Neural cell (in vitro differentiated cells): ENCODE measurements around the gene WDR4. TPM values are rescaled to one million over a fixed set of nuclear protein-coding genes. Genes with fewer than 3 reads are reported as not detected.
"Not testable (repeated sequence)": the region's sequence is repeated elsewhere in the genome, so short reads cannot be mapped to it uniquely, and the experiment has no call there.

Experiments
- H2AFZ ChIP-seq: fragments of 200-600, 300-800 bp; sonication (generic), shearing (Covaris generic); 2 replicates; pipeline ENCODE4 v1.6.0; 2014; ENCODE audit warnings: low read depth, mild to moderate bottlenecking, antibody characterized with exemption, low read length, moderate library complexity
- H3F3A ChIP-seq: fragments of 200-600 bp; shearing (Covaris generic); 2 replicates; pipeline ENCODE4 v1.6.1; 2016; ENCODE audit warnings: mild to moderate bottlenecking, moderate library complexity, mixed read lengths, antibody characterized with exemption, low read length; ENCODE audit not compliant: insufficient read depth, poor library complexity, severe bottlenecking
- H3K27ac ChIP-seq: fragments of 200-600, 300-800 bp; sonication (generic), shearing (Covaris generic); 2 replicates; pipeline ENCODE4 v1.5.1; 2014; ENCODE audit warnings: mild to moderate bottlenecking, low read length, moderate library complexity
- H3K27me3 ChIP-seq: fragments of 300-800, 200-600 bp; sonication (generic), shearing (Covaris generic); 2 replicates; pipeline ENCODE4 v1.6.0; 2014; ENCODE audit warnings: mild to moderate bottlenecking, low read depth, low read length, moderate library complexity; ENCODE audit not compliant: insufficient read depth
- H3K36me3 ChIP-seq: fragments of 300-800, 200-600 bp; sonication (generic), shearing (Covaris generic); 2 replicates; pipeline ENCODE4 v1.5.1; 2014; ENCODE audit warnings: mild to moderate bottlenecking, antibody characterized with exemption, low read length, moderate library complexity; ENCODE audit not compliant: insufficient read depth
- H3K4me2 ChIP-seq: fragments of 300-800, 200-600 bp; sonication (generic), shearing (Covaris generic); 2 replicates; pipeline ENCODE4 v1.6.0; 2014; ENCODE audit warnings: mild to moderate bottlenecking, low read length
- H3K4me3 ChIP-seq: fragments of 300-800, 200-600 bp; sonication (generic), shearing (Covaris generic); 2 replicates; pipeline ENCODE4 v1.5.1; 2014; ENCODE audit warnings: mild to moderate bottlenecking, low read length, moderate library complexity
- H3K79me2 ChIP-seq: fragments of 200-600 bp; shearing (Covaris generic); replicated peaks from 2 replicates; pipeline ENCODE4 v1.6.0; 2014; ENCODE audit warnings: mild to moderate bottlenecking, low read length, moderate library complexity; ENCODE audit not compliant: insufficient read depth
- H3K9ac ChIP-seq: fragments of 300-800, 200-600 bp; sonication (generic), shearing (Covaris generic); 2 replicates; pipeline ENCODE4 v1.6.1; 2016; ENCODE audit warnings: mild to moderate bottlenecking, low read length, mixed read lengths
- H3K9me2 ChIP-seq: fragments of 200-600 bp; shearing (Covaris generic); 2 replicates; pipeline ENCODE4 v1.6.1; 2016; ENCODE audit warnings: mild to moderate bottlenecking, low read length, mixed read lengths; ENCODE audit not compliant: insufficient read depth
- H3K9me3 ChIP-seq: fragments of 200-600, 300-800 bp; sonication (generic), shearing (Covaris generic); 2 replicates; pipeline ENCODE4 v1.6.1; 2016; ENCODE audit warnings: mild to moderate bottlenecking, mixed run types, low read length, moderate library complexity, mixed read lengths
- H4K20me1 ChIP-seq: fragments of 200-600 bp; shearing (Covaris generic); 2 replicates; pipeline ENCODE4 v1.6.1; 2016; ENCODE audit warnings: mild to moderate bottlenecking, mixed run types; ENCODE audit not compliant: insufficient read depth
- CTCF ChIP-seq: fragments of 450-650 bp; IDR thresholded peaks from 2 replicates; pipeline ENCODE4 v1.5.1; 2014; ENCODE audit warnings: antibody characterized with exemption, mild to moderate bottlenecking, moderate library complexity; ENCODE audit not compliant: poor library complexity, severe bottlenecking
- EP300 ChIP-seq: fragments of 450-650 bp; conservative IDR thresholded peaks from 2 replicates; pipeline ENCODE4 v1.6.1; 2014; ENCODE audit warnings: antibody characterized with exemption, mild to moderate bottlenecking, moderate library complexity; ENCODE audit not compliant: poor library complexity, severe bottlenecking
- EZH2 ChIP-seq: fragments of 200-600, 300-800 bp; shearing (Covaris generic), sonication (generic); IDR thresholded peaks from 2 replicates; pipeline ENCODE4 v1.6.1; 2014; ENCODE audit warnings: antibody characterized with exemption, low read length, borderline replicate concordance, mild to moderate bottlenecking; ENCODE audit not compliant: insufficient read depth, poor library complexity, severe bottlenecking
- POLR2AphosphoS5 ChIP-seq: IDR thresholded peaks from 2 replicates; pipeline ENCODE4 v1.6.1; 2012
- RAD21 ChIP-seq: fragments of 450-650 bp; conservative IDR thresholded peaks from 2 replicates; pipeline ENCODE4 v1.6.1; 2014; ENCODE audit warnings: antibody characterized with exemption, mild to moderate bottlenecking, moderate library complexity
- REST ChIP-seq: IDR thresholded peaks from 2 replicates; pipeline ENCODE4 v1.6.1; 2012; ENCODE audit warnings: borderline replicate concordance
- SMC3 ChIP-seq: fragments of 450-650 bp; conservative IDR thresholded peaks from 2 replicates; pipeline ENCODE4 v1.6.1; 2014; ENCODE audit warnings: antibody characterized with exemption, mild to moderate bottlenecking, moderate library complexity; ENCODE audit not compliant: poor library complexity
- polyA plus RNA-seq: library from polyadenylated mRNA; depleted of rRNA; stranded (reverse); fragments of >200 nt; gene quantifications from 2 replicates; pipeline ENCODE4 v1.2.3, GENCODE V29; 2014

The WDR4 gene
- polyA plus RNA-seq, 1 donor from 2014 or later, result 9.2 TPM

GRCh38 chr21:42911920-42912319, 32.6 kb upstream of the WDR4 start:
- not testable (repeated sequence) for H2AFZ ChIP-seq, H3K79me2 ChIP-seq, H3K27ac ChIP-seq, H4K20me1 ChIP-seq, H3K4me3 ChIP-seq, H3K36me3 ChIP-seq, H3K9me2 ChIP-seq, H3F3A ChIP-seq, H3K27me3 ChIP-seq, H3K9ac ChIP-seq, H3K9me3 ChIP-seq, H3K4me2 ChIP-seq

- H3K9me2 ChIP-seq, H3K4me2 ChIP-seq, H2AFZ ChIP-seq, H3K36me3 ChIP-seq, H3K9ac ChIP-seq, H3F3A ChIP-seq, H3K27ac ChIP-seq, H3K9me3 ChIP-seq, H4K20me1 ChIP-seq, H3K4me3 ChIP-seq, H3K79me2 ChIP-seq, H3K27me3 ChIP-seq: not testable (repeated sequence)
Measured at GRCh38 chr21:42908484-42908883, 29.1 kb upstream of the WDR4 start.

GRCh38 chr21:42906233-42906632, 26.9 kb upstream of the WDR4 start:
- Histone ChIP-seq H3K4me2 (no peak overlapping the region), H4K20me1 (no peaks in the 10 kb centered on the region), H3K4me3 (no peak overlapping the region), H3F3A (no peaks in the 10 kb centered on the region), H3K36me3 (peaks cover 7% of the 10 kb centered on the region), H3K27me3 (no peaks in the 10 kb centered on the region), H2AFZ (no peak overlapping the region), H3K27ac (no peak overlapping the region), H3K9me3 (no peaks in the 10 kb centered on the region), H3K79me2 (no peaks in the 10 kb centered on the region), H3K9me2 (no peaks in the 10 kb centered on the region), H3K9ac (no peak overlapping the region)
- no peak for TF ChIP-seq POLR2AphosphoS5
- TF ChIP-seq EP300, result no peak
- TF ChIP-seq REST, result no peak
- TF ChIP-seq EZH2, result no peak
- TF ChIP-seq SMC3, result no peak
- no peak for TF ChIP-seq CTCF
- TF ChIP-seq RAD21, result no peak
